DOHH2 (cell line): ENCODE data around the gene PRDX3.

Source experiments
- CTCF ChIP-seq: fragments of 200-600 bp; sonication (generic); IDR thresholded peaks from one replicate; pipeline ENCODE4 v1.5.1; 2014; ENCODE audit warnings: antibody characterized with exemption, mild to moderate bottlenecking, low read depth, low read length; ENCODE audit not compliant: poor library complexity, severe bottlenecking
- EZH2phosphoT487 ChIP-seq: fragments of 200-600 bp; sonication (generic); IDR thresholded peaks from 2 replicates; pipeline ENCODE4 v1.6.1; 2017; ENCODE audit warnings: borderline replicate concordance, mild to moderate bottlenecking, antibody characterized with exemption, low read length, moderate library complexity, mixed read lengths

GRCh38 chr10:119189811-119190282, 11.2 kb upstream of the PRDX3 start:
- TF ChIP-seq CTCF (no peak), EZH2phosphoT487 (no peak)
